Activated T-cell treated with anti-CD3 and anti-CD28 coated beads, Interleukin-2, amount 50 U/mL, for 4 hours (primary cell): ENCODE measurements around the gene PARN. TPM values are rescaled to one million over a fixed set of nuclear protein-coding genes. Genes with fewer than 3 reads are reported as not detected.

Source experiments
- ATAC-seq, 2 donors: fragments of 200-7000 bp; cut with Tn5 transposase; one replicate each; pipeline ENCODE4 v1.10.0; 2021
- DNase-seq: peaks from one replicate; pipeline ENCODE4 v3.0.0-alpha.2; 2020
- H3K27me3 Mint-ChIP-seq: one replicate; pipeline ENCODE4 v1.8.0; 2021; ENCODE audit warnings: low read depth, mixed read lengths
- H3K36me3 Mint-ChIP-seq: one replicate; pipeline ENCODE4 v1.8.0; 2022; ENCODE audit warnings: mixed read lengths; ENCODE audit not compliant: insufficient read depth
- H3K4me1 Mint-ChIP-seq: one replicate; pipeline ENCODE4 v1.8.0; 2021; ENCODE audit warnings: low read depth, mixed read lengths
- H3K4me3 Mint-ChIP-seq: one replicate; pipeline ENCODE4 v1.8.0; 2021; ENCODE audit warnings: mild to moderate bottlenecking, moderate library complexity, mixed read lengths
- H3K9me3 Mint-ChIP-seq: one replicate; pipeline ENCODE4 v1.8.0; 2021; ENCODE audit warnings: mixed read lengths
- total RNA-seq, 3 donors: library from RNA; stranded (reverse); gene quantifications; one replicate each; pipeline ENCODE4 v1.2.1, GENCODE V29; 2021

Gene PARN
- total RNA-seq, 3 donors from 2014 or later: 45.0 to 52.8 (median 47.3) TPM

DNA sequence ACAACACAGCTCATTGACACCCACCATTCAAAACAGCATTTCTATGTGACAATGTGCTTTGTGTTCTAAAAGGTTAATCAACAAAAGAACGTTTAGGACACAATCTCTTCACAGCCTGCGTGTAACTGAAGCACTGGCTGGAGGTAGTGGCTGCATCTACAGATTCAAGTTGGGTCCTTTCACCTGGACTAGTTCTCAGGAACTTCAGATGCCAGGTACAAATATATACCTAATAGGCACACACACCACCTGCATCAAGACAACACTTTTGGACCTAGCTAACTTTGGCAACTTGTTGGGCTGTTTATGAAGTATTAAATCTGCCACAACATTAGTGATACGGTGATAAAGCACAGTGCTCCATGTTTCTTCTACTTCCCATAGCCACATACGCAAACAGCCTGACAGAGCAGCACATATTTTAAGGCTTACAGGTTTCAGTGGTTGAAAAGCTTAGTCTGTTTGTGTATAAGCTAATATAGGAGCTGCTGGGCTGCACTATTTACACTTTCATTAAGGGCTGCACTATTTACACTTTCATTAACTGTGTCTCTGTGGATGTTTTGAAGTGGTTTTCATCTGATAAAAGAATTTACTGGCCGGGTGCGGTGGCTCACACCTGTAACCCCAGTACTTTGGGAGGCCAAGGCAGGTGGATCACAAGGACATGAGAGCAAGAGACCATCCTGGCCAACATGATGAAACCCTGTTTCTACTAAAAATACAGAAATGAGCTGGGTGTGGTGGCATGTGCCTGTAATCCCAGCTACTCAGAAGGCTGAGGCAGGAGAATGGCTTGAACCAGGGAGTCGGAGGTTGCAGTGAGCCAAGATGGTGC lies 132.6 kb downstream of the PARN start:
- Mint-ChIP-seq H3K9me3 (no peaks in the 10 kb centered on the region), H3K36me3 (peaks cover 21% of the 10 kb centered on the region), H3K27me3 (no peaks in the 10 kb centered on the region), H3K4me1 (peaks cover 18% of the 10 kb centered on the region), H3K4me3 (no peak overlapping the region)
- ATAC-seq (no peak), DNase-seq (no peak)

- DNase-seq (no peak), ATAC-seq (no peak)
- Mint-ChIP-seq H3K27me3 (no peaks in the 10 kb centered on the region), H3K36me3 (peaks cover 21% of the 10 kb centered on the region), H3K4me3 (no peak overlapping the region), H3K9me3 (no peaks in the 10 kb centered on the region), H3K4me1 (peaks cover 22% of the 10 kb centered on the region)
Measured at GRCh38 chr16:14496786-14497185, 133.3 kb downstream of the PARN start.

DNA sequence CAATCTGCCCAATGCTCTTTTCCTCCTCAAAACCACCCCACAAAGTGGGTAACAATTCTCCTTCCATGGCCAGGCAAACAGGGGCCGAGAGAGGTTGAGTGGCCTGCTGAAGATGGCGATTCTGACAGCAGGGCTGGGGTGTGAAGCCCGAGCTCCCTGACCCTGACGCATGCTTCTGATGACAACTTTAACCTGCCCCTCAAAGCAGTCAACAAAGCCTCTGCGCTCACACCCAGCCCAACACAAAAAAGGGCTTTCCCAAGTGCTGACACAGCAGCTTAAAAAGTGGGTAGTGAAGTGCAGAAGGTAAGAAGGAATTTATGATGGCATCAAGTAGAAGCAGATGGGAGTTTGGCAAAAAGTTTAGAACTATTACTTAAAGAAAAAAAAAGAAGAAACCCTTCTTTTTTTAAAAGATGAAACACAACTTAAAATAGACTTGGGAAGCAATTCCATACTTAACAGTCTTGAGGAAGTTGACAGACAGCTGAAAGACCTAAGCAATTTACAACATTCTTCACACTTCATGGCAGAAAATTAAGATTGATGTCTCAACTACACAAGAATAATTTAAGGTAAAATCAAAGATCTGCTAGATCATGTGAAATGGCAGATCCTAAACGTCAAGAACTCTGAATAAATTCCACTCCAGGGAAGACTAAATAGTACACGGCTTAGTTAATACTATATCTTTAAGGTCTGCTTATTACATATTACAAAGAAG lies 133.9 kb downstream of the PARN start:
- Mint-ChIP-seq H3K4me3 (no peak overlapping the region), H3K36me3 (peaks cover 21% of the 10 kb centered on the region), H3K27me3 (no peaks in the 10 kb centered on the region), H3K4me1 (peaks cover 22% of the 10 kb centered on the region), H3K9me3 (no peaks in the 10 kb centered on the region)
- no peak for DNase-seq
- ATAC-seq: no peak

DNA sequence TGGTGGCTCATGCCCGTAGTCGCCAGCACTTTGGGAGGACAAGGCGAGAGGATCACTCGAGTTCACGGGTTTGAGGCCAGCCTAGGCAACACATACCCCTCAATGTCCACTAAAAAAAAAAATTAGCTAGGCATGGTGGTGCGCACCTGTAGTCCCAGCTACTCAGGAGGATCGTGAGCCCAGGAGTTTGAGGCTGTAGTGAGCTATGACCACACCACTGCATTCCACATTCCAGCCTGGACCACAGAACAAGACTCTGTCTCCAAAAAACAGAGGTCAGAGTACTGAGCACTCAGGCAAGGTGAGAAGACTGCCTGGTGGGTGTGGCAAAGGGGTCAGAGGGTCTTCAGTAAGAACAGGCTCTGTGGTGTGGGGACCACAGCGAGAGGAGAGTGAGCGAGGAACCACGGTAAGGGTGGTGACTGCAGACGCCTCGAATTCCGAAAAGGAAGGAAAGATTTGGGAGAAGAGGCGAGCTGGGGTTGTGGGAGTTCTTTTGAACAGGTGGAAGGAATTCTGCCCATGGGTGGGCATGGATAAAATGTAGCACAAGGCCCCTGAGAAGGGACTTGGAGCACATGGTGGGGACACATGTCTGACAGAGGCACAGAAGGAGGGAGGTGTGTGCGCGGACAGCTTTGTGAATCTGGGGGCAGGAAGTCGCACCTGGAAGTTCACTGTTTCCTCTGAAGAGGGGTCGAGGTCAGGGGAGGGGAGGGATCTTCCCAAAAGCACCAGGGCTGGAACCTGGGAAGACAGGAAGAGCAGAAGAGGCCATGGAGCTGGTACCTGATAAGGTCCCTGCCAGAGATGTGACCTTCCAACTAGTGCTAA lies 134.6 kb downstream of the PARN start:
- ATAC-seq: no peak
- Mint-ChIP-seq H3K36me3 (peaks cover 21% of the 10 kb centered on the region), H3K4me3 (no peak overlapping the region), H3K9me3 (no peaks in the 10 kb centered on the region), H3K4me1 (peaks cover 22% of the 10 kb centered on the region), H3K27me3 (no peaks in the 10 kb centered on the region)
- DNase-seq: no peak

- Mint-ChIP-seq H3K27me3 (no peaks in the 10 kb centered on the region), H3K4me1 (peaks cover 23% of the 10 kb centered on the region), H3K9me3 (no peaks in the 10 kb centered on the region), H3K4me3 (no peak overlapping the region), H3K36me3 (peaks cover 21% of the 10 kb centered on the region)
- no peak for DNase-seq
- no peak for ATAC-seq
Measured at GRCh38 chr16:14494396-14494966, 135.6 kb downstream of the PARN start.

- Mint-ChIP-seq H3K4me1 (peaks cover 27% of the 10 kb centered on the region), H3K27me3 (no peaks in the 10 kb centered on the region), H3K36me3 (peaks cover 19% of the 10 kb centered on the region), H3K9me3 (no peaks in the 10 kb centered on the region), H3K4me3 (no peak overlapping the region)
- ATAC-seq: no peak
- DNase-seq: no peak
Measured at GRCh38 chr16:14493791-14494190, 136.3 kb downstream of the PARN start.

DNA sequence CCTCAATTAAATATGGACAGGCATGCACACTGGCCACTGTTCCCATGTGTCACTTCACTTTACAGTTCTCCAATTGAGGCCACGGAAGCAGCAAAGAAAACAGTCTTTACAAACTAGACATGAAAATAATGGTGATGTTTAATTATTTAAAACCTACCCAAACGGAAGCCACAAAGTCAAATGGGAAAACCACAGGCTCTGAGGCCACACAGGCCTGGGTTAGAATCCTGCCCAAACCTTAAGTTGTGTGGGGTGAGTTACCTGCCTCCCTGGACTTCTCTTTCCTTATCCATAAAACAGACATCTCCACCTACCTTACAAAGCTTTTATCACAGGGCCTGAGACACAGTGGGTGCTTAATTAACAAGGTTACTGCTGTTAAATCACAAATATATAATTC lies 137.4 kb downstream of the PARN start:
- DNase-seq: no peak
- H3K9me3 Mint-ChIP-seq: no peaks in the 10 kb centered on the region
- peaks cover 36% of the 10 kb centered on the region for H3K4me1 Mint-ChIP-seq
- H3K36me3 Mint-ChIP-seq: peaks cover 14% of the 10 kb centered on the region
- H3K4me3 Mint-ChIP-seq: no peak overlapping the region
- H3K27me3 Mint-ChIP-seq: no peaks in the 10 kb centered on the region
- ATAC-seq: no peak

DNA sequence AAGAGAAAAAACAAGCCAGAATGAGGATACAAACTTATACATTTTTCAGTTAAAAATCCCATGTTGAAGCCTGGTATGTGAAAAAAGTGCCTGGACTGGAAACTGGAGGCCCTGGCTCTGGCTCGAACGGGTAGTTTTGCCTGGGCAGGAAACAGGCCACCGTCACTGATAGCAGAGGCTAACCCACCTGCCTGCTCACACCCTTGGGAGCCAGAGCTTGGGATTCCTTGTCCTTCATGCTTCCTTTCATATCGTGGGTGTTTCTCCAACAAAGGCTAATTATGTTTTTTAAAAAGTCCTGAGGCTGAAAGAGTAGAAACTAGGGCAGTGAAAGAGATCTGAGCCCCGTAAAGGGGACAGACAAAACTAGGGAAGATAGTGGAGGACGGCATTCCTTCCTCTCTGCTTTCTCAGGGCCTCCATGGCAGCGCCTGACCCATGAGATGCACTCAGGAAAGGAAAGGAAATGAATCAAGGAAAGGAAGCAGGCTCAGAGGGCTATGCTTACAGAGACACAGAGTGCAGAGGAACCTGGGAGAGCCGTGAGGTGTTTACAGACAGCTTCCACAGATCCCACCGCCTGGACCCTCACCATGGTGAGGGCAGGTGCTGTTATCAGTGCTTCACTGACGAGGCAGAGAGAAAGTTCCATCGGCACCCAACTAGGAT lies 138.1 kb downstream of the PARN start:
- peaks cover 37% of the 10 kb centered on the region for H3K4me1 Mint-ChIP-seq
- no peaks in the 10 kb centered on the region for H3K27me3 Mint-ChIP-seq
- no peak for DNase-seq
- ATAC-seq: no peak
- H3K36me3 Mint-ChIP-seq: peaks cover 14% of the 10 kb centered on the region
- no peaks in the 10 kb centered on the region for H3K9me3 Mint-ChIP-seq
- no peak overlapping the region for H3K4me3 Mint-ChIP-seq

GRCh38 chr16:14490235-14490634 lies 139.8 kb downstream of the PARN start:
- Mint-ChIP-seq H3K4me1 (peaks cover 37% of the 10 kb centered on the region), H3K27me3 (no peaks in the 10 kb centered on the region), H3K36me3 (peaks cover 9% of the 10 kb centered on the region), H3K4me3 (no peak overlapping the region), H3K9me3 (no peaks in the 10 kb centered on the region)
- no peak for ATAC-seq
- DNase-seq: no peak

DNA sequence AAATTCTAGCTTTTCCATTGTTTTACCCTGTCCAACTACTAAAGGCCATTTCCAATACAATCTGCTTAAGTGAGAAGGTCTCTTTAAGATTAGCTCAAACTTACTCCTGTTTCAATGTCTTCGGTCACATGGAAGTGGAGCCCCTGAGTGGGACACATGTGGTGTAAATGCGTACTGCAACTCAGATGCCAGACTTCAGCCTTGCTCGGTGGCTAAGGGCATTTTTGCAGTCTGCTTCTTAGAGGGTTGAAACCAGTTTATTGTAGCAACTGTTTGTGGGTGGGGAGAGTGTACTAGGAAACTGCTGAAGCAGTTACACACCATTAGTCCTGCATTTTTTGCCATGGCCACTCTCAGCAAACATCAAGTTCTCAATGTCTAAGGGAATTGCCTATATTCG lies 140.6 kb downstream of the PARN start:
- no peaks in the 10 kb centered on the region for H3K27me3 Mint-ChIP-seq
- no peaks in the 10 kb centered on the region for H3K9me3 Mint-ChIP-seq
- no peak for DNase-seq
- peaks cover 35% of the 10 kb centered on the region for H3K4me1 Mint-ChIP-seq
- H3K36me3 Mint-ChIP-seq: peaks cover 2% of the 10 kb centered on the region
- no peak for ATAC-seq
- no peak overlapping the region for H3K4me3 Mint-ChIP-seq

DNA sequence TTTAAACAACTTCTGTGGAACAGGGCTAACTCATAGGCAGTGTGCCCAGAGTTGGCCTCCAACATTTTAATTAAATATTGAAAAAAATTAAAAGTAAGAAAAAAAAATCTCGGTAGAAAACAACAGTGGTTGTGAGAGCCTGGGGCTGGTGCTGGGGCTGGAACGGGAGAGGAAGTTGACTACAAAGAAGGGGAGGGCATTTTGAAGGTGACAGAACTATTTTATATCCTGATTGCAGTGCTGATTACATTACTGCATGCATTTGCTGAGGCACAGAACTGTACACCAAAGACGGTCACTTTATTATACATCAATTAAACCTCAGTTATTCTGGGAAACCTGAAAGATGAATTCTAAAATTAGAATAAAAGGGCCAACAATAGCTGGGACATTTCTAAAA lies 142.5 kb downstream of the PARN start:
- Mint-ChIP-seq H3K9me3 (no peaks in the 10 kb centered on the region), H3K4me1 (peaks cover 24% of the 10 kb centered on the region), H3K36me3 (peaks cover 4% of the 10 kb centered on the region), H3K4me3 (no peak overlapping the region), H3K27me3 (no peaks in the 10 kb centered on the region)
- DNase-seq (no peak), ATAC-seq (no peak)

GRCh38 chr16:14486520-14487303 lies 143.3 kb downstream of the PARN start:
- no peak for ATAC-seq
- H3K9me3 Mint-ChIP-seq: no peaks in the 10 kb centered on the region

DNA sequence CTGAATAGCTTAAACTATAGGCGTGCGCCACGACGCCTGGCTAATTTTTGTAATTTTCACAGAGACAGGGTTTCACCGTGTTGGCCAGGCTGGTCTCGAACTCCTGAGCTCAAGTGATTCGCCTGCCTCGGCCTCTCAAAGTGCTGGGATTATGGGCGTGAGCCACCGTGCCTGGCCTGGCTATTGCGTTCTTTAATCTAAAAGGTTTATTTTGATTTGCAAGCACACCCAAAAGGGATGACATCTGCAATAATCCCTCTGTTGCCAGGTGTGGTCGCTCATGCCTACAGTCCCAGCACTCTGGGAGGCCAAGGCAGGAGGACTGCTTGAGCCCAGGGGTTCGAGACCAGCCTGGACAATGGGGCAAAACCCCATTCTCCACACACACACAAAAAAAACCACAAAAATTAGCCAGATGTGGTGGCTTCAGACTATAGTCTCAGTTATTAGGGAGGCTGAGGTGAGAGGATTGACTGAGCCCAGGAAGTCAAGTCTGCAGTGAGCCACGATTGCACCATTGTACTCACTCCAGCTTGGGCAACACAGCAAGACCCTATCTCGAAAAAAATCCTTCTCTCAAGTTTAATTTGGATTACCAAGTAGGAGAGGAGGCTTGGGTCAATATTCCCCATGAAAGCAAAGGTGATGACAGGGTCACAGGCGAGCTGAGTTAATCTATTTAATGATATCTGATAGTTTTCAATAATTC lies 144.1 kb downstream of the PARN start:
- Mint-ChIP-seq H3K4me3 (no peak overlapping the region), H3K27me3 (no peaks in the 10 kb centered on the region), H3K36me3 (peaks cover 14% of the 10 kb centered on the region), H3K4me1 (peaks cover 17% of the 10 kb centered on the region), H3K9me3 (no peaks in the 10 kb centered on the region)
- ATAC-seq (no peak), DNase-seq (no peak)

More at GRCh38 chr16:14486520-14487303, 143.3 kb downstream of the PARN start:
- Mint-ChIP-seq H3K27me3 (no peaks in the 10 kb centered on the region), H3K4me1 (peaks cover 17% of the 10 kb centered on the region), H3K4me3 (no peak overlapping the region), H3K36me3 (peaks cover 8% of the 10 kb centered on the region)
- no peak for DNase-seq
